Left kidney (tissue), 2 donors: ENCODE data around the gene UTP14C. TPM values are rescaled to one million over a fixed set of nuclear protein-coding genes. Genes with fewer than 3 reads are reported as not detected.
"Not testable (repeated sequence)": the region's sequence is repeated elsewhere in the genome, so short reads cannot be mapped to it uniquely, and the experiment has no call there.

Experiments
- DNase-seq: peaks from one replicate; pipeline ENCODE4 v3.0.0-alpha.2; 2013
- polyA plus RNA-seq: library from polyadenylated mRNA; unstranded; fragments of 120-200 nt; gene quantifications from one replicate; pipeline ENCODE4 v1.2.1, GENCODE V29; 2013; ENCODE audit not compliant: insufficient read length

Gene UTP14C
- polyA plus RNA-seq, 1 donor: 40.7 TPM

DNA sequence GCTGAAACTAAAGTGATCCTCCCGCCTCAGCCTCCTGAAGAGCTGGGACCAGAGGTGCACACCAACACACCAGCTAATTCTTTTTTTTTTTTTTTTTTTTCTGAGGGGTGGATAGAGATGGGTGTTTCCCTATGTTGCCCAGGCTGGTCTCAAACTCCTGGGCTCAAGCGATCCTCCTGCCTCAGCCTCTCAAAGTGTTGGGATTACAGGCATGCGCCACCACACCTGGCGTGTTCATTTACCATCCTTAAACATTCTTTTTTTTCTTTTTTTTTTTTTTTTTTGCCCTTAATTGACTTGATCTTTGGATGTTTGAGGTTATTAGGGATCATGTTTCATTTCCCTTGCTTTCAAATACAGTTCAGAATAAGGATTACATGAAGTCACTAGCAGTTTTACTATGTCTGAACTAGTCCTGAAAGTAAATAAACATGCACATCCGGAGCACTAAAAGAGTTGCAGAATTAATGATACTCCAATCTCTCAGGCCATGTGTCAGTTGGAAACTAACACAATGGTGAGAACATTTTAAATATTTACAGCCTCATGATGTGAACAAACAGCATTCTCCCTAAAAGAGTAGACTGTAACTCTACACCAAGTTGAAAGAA is 10.2 kb downstream of the UTP14C start:
- no peak for DNase-seq

- no peak for DNase-seq
These were observed 11.5 kb downstream of the UTP14C start for GRCh38 chr13:52036037-52036436.

GRCh38 chr13:52043675-52044074 is 19.2 kb downstream of the UTP14C start:
- DNase-seq: no peak

DNA sequence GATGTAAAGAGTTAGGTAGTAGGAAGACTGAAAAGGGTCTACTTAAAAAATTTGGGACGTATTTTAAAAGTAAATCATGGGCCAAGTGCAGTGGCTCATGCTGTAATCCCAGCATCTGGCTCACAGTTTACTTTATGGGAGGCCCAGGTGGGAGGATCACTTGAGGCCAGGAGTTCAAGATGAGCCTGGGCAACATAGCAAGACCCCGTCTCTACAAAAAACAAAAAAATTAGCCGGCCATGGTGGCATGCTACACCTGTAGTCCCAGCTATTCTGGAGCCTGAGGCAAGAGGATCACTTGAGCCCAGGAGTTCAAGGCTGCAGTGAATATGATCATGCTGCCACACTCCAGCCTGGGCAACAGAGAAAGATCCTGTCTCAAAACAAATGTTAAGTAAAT is 23.0 kb downstream of the UTP14C start:
- no peak for DNase-seq

DNA sequence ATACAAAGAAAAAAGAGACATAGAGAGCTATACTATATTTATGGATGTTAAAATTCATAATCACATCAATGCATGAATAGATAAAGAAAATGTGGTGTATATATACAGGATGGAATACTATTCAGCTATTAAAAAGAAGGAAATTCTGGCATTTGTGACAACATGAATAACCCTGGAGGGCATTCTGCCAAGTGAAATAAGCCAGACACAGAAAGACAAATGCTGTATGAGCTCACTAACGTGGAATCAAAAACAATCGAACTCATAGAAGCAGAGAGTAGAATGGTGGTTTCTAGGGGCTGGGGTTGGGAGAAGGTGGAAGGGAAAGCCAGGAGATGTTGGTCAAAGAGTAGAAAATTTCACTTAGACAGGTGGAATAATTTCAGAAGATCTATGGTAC is 24.0 kb downstream of the UTP14C start:
- DNase-seq: no peak

DNA sequence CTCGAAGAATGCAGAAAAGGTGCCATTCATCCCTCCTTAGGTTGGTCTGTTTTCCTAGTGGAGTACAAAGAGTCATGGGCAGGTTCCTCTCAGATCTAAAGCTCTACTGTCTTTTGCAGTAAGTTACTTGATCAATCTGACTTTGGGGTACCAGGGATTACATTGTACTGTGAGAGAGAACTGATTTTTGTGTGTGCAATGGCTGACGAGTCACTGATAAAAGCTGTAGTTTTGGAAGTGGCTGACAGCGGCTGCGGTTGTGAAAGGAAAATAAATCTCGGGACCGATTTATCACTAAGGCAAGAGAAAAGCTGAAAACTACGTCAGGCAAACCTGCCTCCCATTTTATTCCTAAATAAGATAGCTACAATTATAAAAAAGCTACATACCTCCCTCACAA is 26.9 kb downstream of the UTP14C start:
- DNase-seq: no peak

DNA sequence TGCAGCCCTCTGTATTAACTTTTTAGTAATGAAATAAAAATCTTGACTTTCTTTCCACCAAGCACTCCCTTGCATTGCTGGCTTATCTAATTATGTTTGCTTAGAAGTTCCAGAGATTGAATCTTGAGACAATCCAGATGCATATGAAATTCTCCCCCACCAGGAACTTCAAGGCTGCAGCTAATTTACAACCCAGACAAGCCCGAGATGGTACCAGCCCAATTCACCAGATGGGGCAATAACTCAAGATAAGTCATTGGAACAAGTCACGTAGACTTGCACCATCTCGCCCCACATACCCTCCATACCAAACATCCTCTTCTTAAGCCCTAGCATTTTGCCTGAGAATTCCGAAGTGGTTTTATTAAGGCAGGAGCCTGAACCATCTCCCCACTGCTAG is 29.0 kb downstream of the UTP14C start:
- no peak for DNase-seq

GRCh38 chr13:52061064-52061463 is 36.6 kb downstream of the UTP14C start:
- not testable (repeated sequence) for DNase-seq

DNA sequence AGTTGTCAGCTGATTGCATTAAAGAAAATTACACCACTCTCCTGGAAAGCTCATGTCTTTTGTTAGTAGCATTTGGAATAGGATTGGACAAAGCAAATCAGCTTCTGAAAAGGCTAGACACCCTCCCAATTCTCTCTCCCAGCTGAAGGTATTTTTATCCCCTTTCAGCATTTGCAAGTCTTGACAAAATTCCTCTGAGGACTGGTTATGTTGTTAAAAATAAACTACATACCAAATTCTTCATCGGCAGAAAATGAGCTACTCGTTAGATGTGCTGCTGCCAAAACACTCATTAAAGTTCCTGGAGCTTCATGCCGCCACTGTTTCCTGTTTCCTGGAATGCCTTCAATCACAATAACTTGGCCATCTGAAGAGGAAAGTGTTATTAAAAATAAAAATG is 37.1 kb downstream of the UTP14C start:
- DNase-seq: no peak

DNA sequence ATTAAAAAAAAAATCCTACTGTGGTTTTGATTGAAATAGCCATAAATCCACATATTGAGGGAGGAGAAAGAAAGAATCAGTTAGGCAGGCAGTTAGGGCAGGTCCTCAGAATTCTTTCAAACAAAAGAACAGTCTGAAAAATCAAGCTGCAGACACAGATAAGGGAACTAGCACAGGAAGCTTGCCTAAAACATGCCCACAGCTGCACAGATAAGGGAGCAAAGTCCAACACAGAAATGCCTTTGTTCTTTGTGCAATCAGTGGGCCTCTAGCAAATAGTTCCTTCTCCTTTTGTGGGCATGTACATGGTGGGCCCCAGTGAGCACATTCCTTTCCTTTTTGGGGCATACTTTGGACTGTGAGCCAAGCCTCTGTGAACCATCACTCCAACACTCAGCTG is 42.7 kb downstream of the UTP14C start:
- no peak for DNase-seq

- DNase-seq: no peak
These were observed 46.5 kb downstream of the UTP14C start for GRCh38 chr13:52070929-52071523.

Other genes starting within 250 kb of the UTP14C start
- gene DHRS12, start 220.5 kb upstream of the UTP14C start, polyA plus RNA-seq: 23.6 TPM
- 0.42 TPM for gene TMEM272, start 179.5 kb upstream of the UTP14C start, polyA plus RNA-seq
- not detected for gene CCDC70, start 162.7 kb upstream of the UTP14C start, polyA plus RNA-seq
- 23.9 TPM for gene ATP7B, start 13.2 kb upstream of the UTP14C start, polyA plus RNA-seq
- gene ALG11, start 12.3 kb upstream of the UTP14C start, polyA plus RNA-seq: 36.0 TPM
- 7.1 TPM for gene NEK5, start 104.4 kb downstream of the UTP14C start, polyA plus RNA-seq
- 45.6 TPM for gene NEK3, start 134.9 kb downstream of the UTP14C start, polyA plus RNA-seq